ENCODE data around the gene CLEC17A.

DNA sequence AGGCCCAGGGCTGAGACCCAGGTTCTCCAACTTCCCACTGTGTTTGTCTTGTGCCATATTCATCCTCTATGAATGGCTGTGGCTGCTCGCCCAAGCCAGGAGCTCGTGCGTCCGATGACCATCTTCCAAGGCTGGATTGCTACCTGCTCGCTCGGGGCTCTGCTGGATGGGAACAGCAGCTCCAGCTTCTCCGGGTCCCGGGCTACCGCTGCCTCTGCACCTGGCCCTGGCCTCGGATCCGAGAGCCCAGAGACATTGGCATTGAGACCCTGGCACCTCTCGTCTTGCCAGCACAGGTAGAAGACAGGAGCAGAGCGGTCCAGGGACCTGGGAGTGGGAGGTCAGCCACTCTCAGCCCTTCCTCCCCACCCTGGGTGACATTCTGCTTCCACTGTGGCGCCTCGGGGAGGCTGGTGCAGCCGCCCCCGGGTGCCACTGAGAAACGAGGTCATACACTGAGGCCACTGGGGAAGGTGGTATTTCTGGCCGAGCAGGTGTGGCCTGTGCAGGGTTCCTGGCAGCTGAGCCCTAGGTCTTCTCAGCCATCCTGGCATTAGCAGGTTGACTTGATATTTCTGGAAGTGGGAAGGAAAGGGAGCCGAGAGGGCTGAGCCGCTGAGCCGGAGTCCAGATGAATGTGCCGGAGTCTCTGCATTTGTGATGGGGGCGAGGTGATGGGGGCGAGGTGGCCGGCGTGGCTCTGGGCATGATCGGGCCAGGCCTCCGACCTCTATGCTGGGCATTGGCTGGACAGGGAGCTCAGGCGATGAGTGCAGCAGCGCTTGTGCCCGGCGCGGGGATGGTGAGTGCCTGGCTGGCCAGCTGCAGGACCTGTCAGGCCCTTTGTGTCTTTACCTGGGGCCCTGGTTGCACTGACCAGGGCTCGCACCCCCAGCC is 29.6 kb upstream of the CLEC17A start:
- TF ChIP-seq POLR2A (IDR thresholded peaks at IDR 0.05): no peak
- TF ChIP-seq, protein P1, sequence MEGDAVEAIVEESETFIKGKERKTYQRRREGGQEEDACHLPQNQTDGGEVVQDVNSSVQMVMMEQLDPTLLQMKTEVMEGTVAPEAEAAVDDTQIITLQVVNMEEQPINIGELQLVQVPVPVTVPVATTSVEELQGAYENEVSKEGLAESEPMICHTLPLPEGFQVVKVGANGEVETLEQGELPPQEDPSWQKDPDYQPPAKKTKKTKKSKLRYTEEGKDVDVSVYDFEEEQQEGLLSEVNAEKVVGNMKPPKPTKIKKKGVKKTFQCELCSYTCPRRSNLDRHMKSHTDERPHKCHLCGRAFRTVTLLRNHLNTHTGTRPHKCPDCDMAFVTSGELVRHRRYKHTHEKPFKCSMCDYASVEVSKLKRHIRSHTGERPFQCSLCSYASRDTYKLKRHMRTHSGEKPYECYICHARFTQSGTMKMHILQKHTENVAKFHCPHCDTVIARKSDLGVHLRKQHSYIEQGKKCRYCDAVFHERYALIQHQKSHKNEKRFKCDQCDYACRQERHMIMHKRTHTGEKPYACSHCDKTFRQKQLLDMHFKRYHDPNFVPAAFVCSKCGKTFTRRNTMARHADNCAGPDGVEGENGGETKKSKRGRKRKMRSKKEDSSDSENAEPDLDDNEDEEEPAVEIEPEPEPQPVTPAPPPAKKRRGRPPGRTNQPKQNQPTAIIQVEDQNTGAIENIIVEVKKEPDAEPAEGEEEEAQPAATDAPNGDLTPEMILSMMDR (IDR thresholded peaks at IDR 0.05): no peak
